Gastroesophageal sphincter (tissue), 3 donors: Measurements from ENCODE around the gene HSPA1L.

Source experiments
- CTCF ChIP-seq, 4 experiments: fragments of 200-600 bp in 2 of 4; fragments of 450-650 bp in 2 of 4; sonication (generic) in 1 of 4; IDR thresholded peaks; one replicate each; pipeline ENCODE4 v1.5.1; 2017 to 2019; ENCODE audit warnings: antibody characterized with exemption in 4 of 4, mild to moderate bottlenecking in 2 of 4, moderate library complexity in 2 of 4
- EP300 ChIP-seq: sonication (generic); formaldehyde crosslinking; IDR thresholded peaks from one replicate; pipeline ENCODE4 v1.6.1; 2017; ENCODE audit warnings: antibody characterized with exemption, mild to moderate bottlenecking

GRCh38 chr6:31765559-31765909 is 49.5 kb downstream of the HSPA1L start:
- TF ChIP-seq CTCF (IDR thresholded peaks at IDR 0.05) (no peak), EP300 (no peak)
